Right kidney (tissue), 1 donor: ENCODE results near the gene HS2ST1.
"Not testable (repeated sequence)": the region's sequence is repeated elsewhere in the genome, so short reads cannot be mapped to it uniquely, and the experiment has no call there.

ENCODE experiments used
- DNase-seq: peaks from one replicate; pipeline ENCODE4 v3.0.0-alpha.2; 2016

HS2ST1 gene

GRCh38 chr1:86970938-86971337 lies 56.5 kb downstream of the HS2ST1 start:
- DNase-seq, result no peak

- no peak for DNase-seq
Measured at GRCh38 chr1:86971778-86972177, 57.3 kb downstream of the HS2ST1 start.

- no peak for DNase-seq
Measured at GRCh38 chr1:86972262-86972661, 57.8 kb downstream of the HS2ST1 start.

- DNase-seq, result no peak
Measured at GRCh38 chr1:86975993-86976550, 61.6 kb downstream of the HS2ST1 start.

GRCh38 chr1:86976664-86977063 lies 62.2 kb downstream of the HS2ST1 start:
- no peak for DNase-seq

GRCh38 chr1:86981482-86982213 lies 67.2 kb downstream of the HS2ST1 start:
- no peak for DNase-seq

GRCh38 chr1:86983677-86984076 lies 69.2 kb downstream of the HS2ST1 start:
- not testable (repeated sequence) for DNase-seq

GRCh38 chr1:86987446-86987845 lies 73.0 kb downstream of the HS2ST1 start:
- DNase-seq, result no peak

- no peak for DNase-seq
Measured at GRCh38 chr1:86988835-86989234, 74.4 kb downstream of the HS2ST1 start.

- not testable (repeated sequence) for DNase-seq
Measured at GRCh38 chr1:86989690-86990089, 75.3 kb downstream of the HS2ST1 start.

- DNase-seq, result no peak
Measured at GRCh38 chr1:86990826-86991225, 76.4 kb downstream of the HS2ST1 start.

- DNase-seq, result no peak
Measured at GRCh38 chr1:86991549-86992186, 77.2 kb downstream of the HS2ST1 start.

GRCh38 chr1:86992861-86993260 lies 78.4 kb downstream of the HS2ST1 start:
- no peak for DNase-seq

- no peak for DNase-seq
Measured at GRCh38 chr1:86993269-86993985, 79.0 kb downstream of the HS2ST1 start.

- no peak for DNase-seq
Measured at GRCh38 chr1:86994061-86994460, 79.6 kb downstream of the HS2ST1 start.

GRCh38 chr1:86997538-86997937 lies 83.1 kb downstream of the HS2ST1 start:
- DNase-seq, result no peak

- DNase-seq, result no peak
Measured at GRCh38 chr1:86998280-86998679, 83.8 kb downstream of the HS2ST1 start.

GRCh38 chr1:86998727-86999126 lies 84.3 kb downstream of the HS2ST1 start:
- DNase-seq, result no peak

GRCh38 chr1:87000460-87000859 lies 86.0 kb downstream of the HS2ST1 start:
- no peak for DNase-seq

- no peak for DNase-seq
Measured at GRCh38 chr1:87004857-87005256, 90.4 kb downstream of the HS2ST1 start.

GRCh38 chr1:87007323-87007722 lies 92.9 kb downstream of the HS2ST1 start:
- DNase-seq, result no peak

GRCh38 chr1:87013385-87013784 lies 99.0 kb downstream of the HS2ST1 start:
- DNase-seq, result not testable (repeated sequence)

GRCh38 chr1:87017998-87018672 lies 103.7 kb downstream of the HS2ST1 start:
- DNase-seq, result no peak
